B cell (primary cell): ENCODE data around the gene POLE2. TPM values are rescaled to one million over a fixed set of nuclear protein-coding genes. Genes with fewer than 3 reads are reported as not detected.
A peak's percentile ranks its signal among the peaks of the same experiment; 100 is the strongest.
"Not testable (repeated sequence)": the region's sequence is repeated elsewhere in the genome, so short reads cannot be mapped to it uniquely, and the experiment has no call there.

Experiments used
- ATAC-seq: fragments of 200-7000 bp; cut with Tn5 transposase; one replicate; pipeline ENCODE4 v1.10.0; 2021; ENCODE audit warnings: low read depth, mild to moderate bottlenecking, moderate number of reproducible peaks, moderate library complexity
- CTCF ChIA-PET: fragments of 350-600 bp; sonication (Branson Sonifier 250); formaldehyde crosslinking; loops from one replicate; lab custom pipeline; 2021; ENCODE audit warnings: antibody characterized with exemption, inconsistent platforms; lab: Charles Lee
- POLR2A ChIA-PET: fragments of 350-600 bp; sonication (Branson Sonifier 250); formaldehyde crosslinking; loops from one replicate; lab custom pipeline; 2021; ENCODE audit warnings: antibody characterized with exemption; lab: Charles Lee
- DNase-seq: peaks from one replicate; pipeline ENCODE4 v3.0.0; 2013
- H2AFZ ChIP-seq: 2 replicates; pipeline ENCODE4 v1.6.1; 2012; ENCODE audit warnings: mild to moderate bottlenecking, low read depth, low read length; ENCODE audit not compliant: insufficient read depth, poor library complexity, severe bottlenecking
- H3K27ac ChIP-seq, 2 donors: 1 replicate in 1 of 2; 2 replicates in 1 of 2; pipeline ENCODE4 v1.5.1; 2012 to 2013; ENCODE audit warnings: low read length in 2 of 2, mild to moderate bottlenecking in 2 of 2, moderate library complexity in 1 of 2
- H3K27me3 ChIP-seq, 4 experiments: fragments of 200-600 bp in 1 of 4; sonication (generic) in 1 of 4; replicated peaks in 1 of 4; 1 replicate in 2 of 4; 2 replicates in 2 of 4; pipeline versions ENCODE4 v1.6.1 to v1.7.0; 2013 to 2016; ENCODE audit warnings: low read length in 3 of 4, mild to moderate bottlenecking in 2 of 4, mixed read lengths in 1 of 4, moderate library complexity in 1 of 4; ENCODE audit not compliant: insufficient read depth in 4 of 4, control insufficient read depth in 3 of 4; ENCODE audit errors: control extremely low read depth in 1 of 4
- H3K36me3 ChIP-seq, 2 experiments: replicated peaks in 1 of 2; 1 replicate in 1 of 2; 2 replicates in 1 of 2; pipeline versions ENCODE4 v1.6.1 to v1.7.1; 2013; ENCODE audit warnings: low read length in 1 of 2; ENCODE audit not compliant: insufficient read depth in 2 of 2, control insufficient read depth in 1 of 2; ENCODE audit errors: control extremely low read depth in 1 of 2, extremely low read depth in 1 of 2
- H3K4me1 ChIP-seq, 2 donors: fragments of 200-600 bp in 1 of 2; sonication (generic) in 1 of 2; 1 replicate in 1 of 2; 2 replicates in 1 of 2; pipeline versions ENCODE4 v1.5.1 to v1.6.1; 2013 to 2017; ENCODE audit warnings: low read length in 2 of 2; ENCODE audit not compliant: control insufficient read depth in 2 of 2, insufficient read depth in 2 of 2
- H3K4me2 ChIP-seq: replicated peaks from 2 replicates; pipeline ENCODE3; 2012; ENCODE audit warnings: mild to moderate bottlenecking, low read depth, low read length; ENCODE audit not compliant: poor library complexity, severe bottlenecking
- H3K4me3 ChIP-seq, 5 experiments: fragments of 200-600 bp in 1 of 5; sonication (generic) in 1 of 5; 1 replicate in 3 of 5; 2 replicates in 2 of 5; pipeline versions ENCODE4 v1.5.1 to v1.7.0; 2011 to 2016; ENCODE audit warnings: low read length in 4 of 5, mild to moderate bottlenecking in 4 of 5, low read depth in 2 of 5, control low read depth in 1 of 5, moderate library complexity in 1 of 5; ENCODE audit not compliant: insufficient read depth in 1 of 5; ENCODE audit errors: control extremely low read depth in 1 of 5, extremely low read depth in 1 of 5
- H3K79me2 ChIP-seq: fragments of 200-600 bp; sonication (generic); one replicate; pipeline ENCODE4 v1.6.0; 2016; ENCODE audit warnings: low read length; ENCODE audit not compliant: control insufficient read depth, insufficient read depth
- H3K9ac ChIP-seq: fragments of 200-600 bp; sonication (generic); 2 replicates; pipeline ENCODE4 v1.6.1; 2017; ENCODE audit warnings: mild to moderate bottlenecking, low read length, moderate library complexity
- H3K9me3 ChIP-seq, 3 donors: one replicate each; pipeline versions ENCODE4 v1.6.1 to v1.7.1; 2013; ENCODE audit warnings: low read length in 2 of 3; ENCODE audit not compliant: control insufficient read depth in 2 of 3, insufficient read depth in 1 of 3; ENCODE audit errors: control extremely low read depth in 1 of 3
- H4K20me1 ChIP-seq: 2 replicates; pipeline ENCODE4 v1.6.0; 2012; ENCODE audit warnings: mild to moderate bottlenecking, low read length; ENCODE audit not compliant: insufficient read depth, control insufficient read depth, poor library complexity, severe bottlenecking
- H3K27ac Mint-ChIP-seq: one replicate; pipeline ENCODE4 v1.8.0; 2021; ENCODE audit warnings: mixed read lengths
- H3K27me3 Mint-ChIP-seq: one replicate; pipeline ENCODE4 v1.8.0; 2021; ENCODE audit warnings: mixed read lengths
- H3K4me1 Mint-ChIP-seq: one replicate; pipeline ENCODE4 v1.8.0; 2021; ENCODE audit warnings: mixed read lengths
- H3K4me3 Mint-ChIP-seq: one replicate; pipeline ENCODE4 v1.8.0; 2021; ENCODE audit warnings: mixed read lengths
- H3K9me3 Mint-ChIP-seq: one replicate; pipeline ENCODE4 v1.8.0; 2022; ENCODE audit warnings: mixed read lengths; ENCODE audit not compliant: insufficient read depth
- CTCF ChIP-seq: fragments of 200-600 bp; IDR thresholded peaks from one replicate; pipeline ENCODE4 v1.8.0; 2022; ENCODE audit warnings: antibody characterized with exemption, mild to moderate bottlenecking
- EZH2 ChIP-seq: IDR thresholded peaks from 2 replicates; pipeline ENCODE4 v1.6.1; 2012; ENCODE audit warnings: borderline replicate concordance, low read depth, mild to moderate bottlenecking, moderate library complexity, low read length; ENCODE audit not compliant: insufficient read depth, poor library complexity, severe bottlenecking
- WGBS: methylation state at CpG from one replicate; pipeline ENCODE4 v1.1.5; 2013; ENCODE audit warnings: missing lambda C conversion rate; ENCODE audit not compliant: insufficient coverage; 5-methylcytosine and 5-hydroxymethylcytosine counted together
- intact Hi-C: fragments of 100-400 bp; cut with micrococcal nuclease; formaldehyde crosslinking; loops from one replicate; pipeline ENCODE4 v1.10.0; 2022
- polyA plus RNA-seq: library from polyadenylated mRNA; depleted of rRNA; stranded (reverse); fragments of >200 nt; gene quantifications from 2 replicates; pipeline ENCODE4 v1.2.3, GENCODE V29; 2012
- total RNA-seq, 2 donors: library from RNA; stranded (reverse); fragments of 120-200 nt in 1 of 2; gene quantifications; 1 replicate in 1 of 2; 2 replicates in 1 of 2; pipeline versions ENCODE4 v1.2.3 to v1.2.4, GENCODE V29; 2013 to 2022

Gene POLE2
- total and polyA plus RNA-seq, 2 donors (not counting 1 experiment from before 2014, with no cell fraction given), result 1.4 to 2.6 TPM

GRCh38 chr14:49619730-49620129 is 68.3 kb downstream of the POLE2 start:
- intact Hi-C loops, result loop anchor here (1.0 kb wide), 6 partner anchors 15 to 693 kb away; partner anchors contain the start of genes DMAC2L, L2HGDH, LRR1 and POLE2
- Histone ChIP-seq H3K4me3 (peak overlapping the region; percentile 90 to 99 (median 97)), H3K4me2 (peak overlapping the region; percentile 88), H4K20me1 (peaks cover 42% of the 10 kb centered on the region), H2AFZ (peak overlapping the region; percentile 76), H3K9ac (peak overlapping the region; percentile 94), H3K9me3 (no peaks in the 10 kb centered on the region), H3K36me3 (peaks cover 6 to 19% of the 10 kb centered on the region in 2 experiments), H3K79me2 (peaks cover 76% of the 10 kb centered on the region), H3K4me1 (peaks cover 31 to 44% of the 10 kb centered on the region in 2 donors), H3K27me3 (no peaks in the 10 kb centered on the region), H3K27ac (peak overlapping the region; percentile 96 to 98)
- no peak for TF ChIP-seq CTCF
- no peak for TF ChIP-seq EZH2
- no peaks in the 10 kb centered on the region for H3K9me3 Mint-ChIP-seq
- 0% methylated on average over 1 of the region's 11 CpGs for WGBS
- no peak for ATAC-seq
- peak overlapping the region; percentile 99 for H3K4me3 Mint-ChIP-seq
- ChIA-PET CTCF (interaction anchor here (0.7 to 6.8 kb wide), 15 partner anchors 10 to 233 kb away, joined by 3 to 93 read pairs (median 4); partner anchors contain the start of genes DNAAF2, KLHDC1, KLHDC2 and LRR1), POLR2A (interaction anchor here (0.8 to 3.4 kb wide), 8 partner anchors 10 to 384 kb away, joined by 3 to 88 read pairs (median 12); partner anchors contain the start of genes DNAAF2, KLHDC2, LRR1 and RPS29)
- H3K27me3 Mint-ChIP-seq, result no peaks in the 10 kb centered on the region
- peaks cover 54% of the 10 kb centered on the region for H3K4me1 Mint-ChIP-seq
- DNase-seq, result no peak
- H3K27ac Mint-ChIP-seq, result peak overlapping the region; percentile 99

DNA sequence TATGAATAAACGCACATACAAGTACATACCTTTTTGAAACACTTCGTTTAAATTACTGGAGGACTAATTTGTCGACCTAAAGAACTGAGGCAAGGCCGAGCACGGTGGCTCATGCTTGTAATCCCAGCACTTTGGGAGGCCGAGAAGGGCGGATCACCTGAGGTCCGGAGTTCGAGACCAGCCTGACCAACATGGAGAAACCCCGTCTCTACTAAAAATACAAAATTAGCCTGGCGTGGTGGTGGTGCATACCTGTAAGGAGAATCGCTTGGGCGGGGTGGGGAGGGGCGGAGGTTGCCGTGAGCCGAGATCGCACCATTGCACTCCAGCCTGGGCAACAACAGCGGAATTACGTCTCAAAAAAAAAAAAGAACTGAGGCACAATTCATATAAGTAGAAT is 68.7 kb downstream of the POLE2 start:
- intact Hi-C loops, result not testable (repeated sequence)
- H3K4me3 ChIP-seq, result peak overlapping the region in 4 of 5 experiments; percentile 90 to 99 (median 98)

More for the DNA sequence above, 68.7 kb downstream of the POLE2 start:
- H3K4me1 ChIP-seq, result peaks cover 30 to 43% of the 10 kb centered on the region in 2 donors
- Mint-ChIP-seq H3K4me3 (peak overlapping the region; percentile 99), H3K27ac (peak overlapping the region; percentile 99), H3K4me1 (peaks cover 52% of the 10 kb centered on the region)
- WGBS, result 65% methylated on average over 11 of the region's 19 CpGs
- H4K20me1 ChIP-seq, result peaks cover 42% of the 10 kb centered on the region
- H3K27ac ChIP-seq, result peak overlapping the region in 1 of 2 donors; percentile 96
- peaks cover 74% of the 10 kb centered on the region for H3K79me2 ChIP-seq
- ChIA-PET POLR2A (interaction anchor here (0.8 to 3.4 kb wide), 5 partner anchors 9 to 148 kb away, joined by 4 to 88 read pairs (median 53); partner anchors contain the start of genes DNAAF2, KLHDC2, LRR1 and RPS29), CTCF (interaction anchor here (2.0 to 3.1 kb wide), 3 partner anchors 33 to 233 kb away, joined by 10 to 57 read pairs (median 18); partner anchors contain the start of genes KLHDC2, NEMF and RPS29)
- not testable (repeated sequence) for H3K27me3 ChIP-seq, ATAC-seq, H3K9me3 ChIP-seq, DNase-seq, H2AFZ ChIP-seq, H3K27me3 Mint-ChIP-seq, H3K9me3 Mint-ChIP-seq
- peak overlapping the region; percentile 88 for H3K4me2 ChIP-seq
- H3K9ac ChIP-seq, result peak overlapping the region; percentile 94
- H3K36me3 ChIP-seq, result peaks cover 6 to 19% of the 10 kb centered on the region in 2 experiments
